IPS-11a (cell line): ENCODE data around the gene CDK11B.
A peak's percentile ranks its signal among the peaks of the same experiment; 100 is the strongest.

Experiments used
- H3K4me3 ChIP-seq: one replicate; pipeline ENCODE4 v1.5.1; 2013; ENCODE audit warnings: low read depth, low read length, control low read depth

The CDK11B gene

DNA sequence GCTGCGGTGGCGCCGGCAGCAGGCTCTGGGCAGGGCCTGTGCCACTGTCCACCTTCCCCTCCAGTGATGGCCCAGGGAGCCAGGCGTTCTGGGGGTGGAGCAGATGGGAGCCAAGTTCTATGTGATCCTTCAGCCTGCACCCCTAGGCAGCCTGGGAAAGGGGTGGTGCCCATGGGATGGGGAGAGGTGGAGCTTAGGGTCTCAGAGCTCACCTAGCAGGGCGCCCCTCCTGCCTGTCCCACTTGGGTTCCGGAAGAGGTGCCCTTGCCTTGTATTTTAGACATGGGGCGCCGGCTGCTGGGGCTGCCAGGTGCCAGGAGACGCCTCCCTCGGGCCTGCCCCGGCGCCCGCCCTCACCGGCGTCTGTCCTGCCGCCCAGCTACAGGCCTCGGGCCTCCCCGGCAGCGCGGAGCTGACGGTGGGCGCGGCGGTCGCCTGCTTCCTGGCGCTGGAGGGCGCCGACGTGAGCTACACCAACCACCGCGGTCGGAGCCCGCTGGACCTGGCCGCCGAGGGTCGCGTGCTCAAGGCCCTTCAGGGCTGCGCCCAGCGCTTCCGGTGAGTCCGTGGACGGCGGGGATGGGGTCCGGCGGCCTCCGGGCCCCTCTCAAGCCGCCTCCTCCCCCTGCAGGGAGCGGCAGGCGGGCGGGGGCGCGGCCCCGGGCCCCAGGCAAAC is 29.9 kb downstream of the CDK11B start:
- H3K4me3 ChIP-seq = peak overlapping the region; percentile 13

DNA sequence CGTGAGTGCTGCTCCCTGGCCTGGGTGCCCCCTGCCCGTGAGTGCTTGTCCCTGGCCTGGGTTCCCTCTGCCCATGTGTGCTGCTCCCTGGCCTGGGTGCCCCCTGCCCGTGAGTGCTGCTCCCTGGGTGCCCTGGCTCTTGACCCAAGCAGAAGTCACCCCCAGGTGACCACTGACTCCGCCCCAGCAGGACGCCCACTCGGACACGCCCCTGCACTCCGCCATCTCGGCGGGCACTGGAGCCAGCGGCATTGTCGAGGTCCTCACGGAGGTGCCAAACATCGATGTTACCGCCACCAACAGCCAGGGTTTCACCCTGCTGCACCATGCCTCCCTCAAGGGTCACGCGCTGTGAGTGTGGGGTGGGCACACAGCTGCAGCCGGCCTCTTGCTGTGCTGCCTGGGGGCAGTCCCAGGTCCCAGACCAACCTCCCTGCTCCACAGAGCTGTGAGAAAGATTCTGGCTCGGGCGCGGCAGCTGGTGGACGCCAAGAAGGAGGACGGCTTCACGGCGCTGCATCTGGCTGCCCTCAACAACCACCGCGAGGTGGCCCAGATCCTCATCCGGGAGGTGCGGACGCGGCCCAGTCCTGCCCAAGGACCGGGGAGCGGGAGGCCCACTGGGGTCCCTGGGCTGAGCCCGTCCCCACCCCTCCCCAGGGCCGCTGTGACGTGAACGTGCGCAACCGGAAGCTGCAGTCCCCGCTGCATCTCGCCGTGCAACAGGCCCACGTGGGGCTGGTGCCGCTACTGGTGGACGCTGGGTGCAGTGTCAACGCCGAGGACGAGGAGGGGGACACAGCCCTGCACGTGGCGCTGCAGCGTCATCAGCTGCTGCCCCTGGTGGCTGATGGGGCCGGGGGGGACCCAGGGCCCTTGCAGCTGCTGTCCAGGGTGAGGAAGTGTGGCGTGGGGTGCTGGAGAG is 30.7 kb downstream of the CDK11B start:
- no peak overlapping the region for H3K4me3 ChIP-seq

DNA sequence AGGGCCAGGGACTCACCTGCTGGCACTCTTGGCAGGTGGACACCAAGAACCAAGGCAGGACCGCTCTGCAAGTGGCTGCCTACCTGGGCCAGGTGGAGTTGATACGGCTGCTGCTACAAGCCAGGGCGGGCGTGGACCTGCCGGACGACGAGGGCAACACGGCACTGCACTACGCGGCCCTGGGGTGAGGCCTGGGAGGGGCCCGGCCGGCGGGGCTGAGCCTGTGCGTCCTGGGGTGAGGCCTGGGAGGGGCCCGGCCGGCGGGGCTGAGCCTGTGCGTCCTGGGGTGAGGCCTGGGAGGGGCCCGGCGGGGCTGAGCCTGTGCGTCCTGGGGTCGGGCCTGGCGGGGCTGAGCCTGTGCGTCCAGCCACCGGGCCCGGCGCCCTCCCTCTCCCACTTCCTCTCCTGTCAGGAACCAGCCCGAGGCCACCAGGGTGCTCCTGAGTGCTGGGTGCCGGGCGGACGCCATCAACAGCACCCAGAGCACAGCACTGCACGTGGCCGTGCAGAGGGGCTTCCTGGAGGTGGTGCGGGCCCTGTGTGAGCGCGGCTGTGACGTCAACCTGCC is 31.5 kb downstream of the CDK11B start:
- H3K4me3 ChIP-seq = no peak overlapping the region

DNA sequence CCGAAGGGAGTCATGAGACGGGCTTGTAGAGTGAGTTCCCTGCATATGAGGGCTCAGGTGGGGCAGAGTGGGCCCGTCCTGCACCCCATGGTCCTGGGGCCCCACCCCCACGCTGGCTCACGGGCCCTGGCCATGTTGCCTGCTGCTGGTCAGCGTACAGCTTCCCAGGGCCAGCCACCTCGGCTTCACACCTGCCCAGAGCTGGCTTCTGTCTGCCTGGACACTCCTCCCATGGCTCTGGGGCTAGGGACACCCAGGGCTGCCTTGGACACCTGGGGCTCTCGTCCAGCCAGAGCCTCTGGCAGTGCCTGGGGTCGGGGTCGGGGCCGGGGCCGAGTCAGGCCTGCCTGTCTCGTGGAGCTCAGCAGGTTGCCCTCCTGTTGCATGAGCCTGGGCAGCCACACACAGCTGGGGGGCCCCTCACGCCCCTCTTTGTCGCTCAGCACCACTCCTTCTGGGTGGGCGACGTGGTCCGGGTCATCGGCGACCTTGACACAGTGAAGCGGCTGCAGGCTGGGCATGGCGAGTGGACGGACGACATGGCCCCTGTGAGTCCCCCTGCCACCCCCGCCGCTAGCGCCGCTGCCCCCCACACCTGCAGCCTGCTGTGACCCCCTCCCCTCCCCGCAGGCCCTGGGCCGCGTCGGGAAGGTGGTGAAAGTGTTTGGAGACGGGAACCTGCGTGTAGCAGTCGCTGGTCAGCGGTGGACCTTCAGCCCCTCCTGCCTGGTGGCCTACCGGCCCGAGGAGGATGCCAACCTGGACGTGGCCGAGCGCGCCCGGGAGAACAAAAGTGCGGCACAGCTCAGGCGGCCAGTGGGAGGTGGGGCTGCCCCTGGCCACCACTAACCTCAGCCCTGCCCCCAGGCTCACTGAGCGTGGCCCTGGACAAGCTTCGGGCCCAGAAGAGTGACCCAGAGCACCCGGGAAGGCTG is 32.3 kb downstream of the CDK11B start:
- H3K4me3 ChIP-seq = no peak overlapping the region

DNA sequence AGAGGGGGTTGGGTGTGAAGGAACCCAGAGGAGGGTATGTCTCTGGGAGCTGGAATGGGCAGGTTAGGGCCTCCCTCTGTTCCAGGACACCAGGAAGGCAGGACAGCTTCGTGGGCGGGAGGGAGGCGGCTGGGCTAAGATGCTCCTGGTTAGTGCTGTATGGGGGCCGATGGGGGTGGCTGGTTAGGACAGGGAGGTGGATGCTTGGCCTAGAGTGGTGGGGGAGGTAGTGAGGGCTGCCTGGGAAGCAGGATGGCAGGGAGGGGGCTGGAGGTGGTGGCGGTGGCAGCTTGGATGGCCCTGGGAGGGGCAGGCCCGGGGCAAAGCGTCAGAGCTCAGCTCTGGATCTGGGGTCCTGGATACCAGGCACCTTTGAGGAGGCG is 33.0 kb downstream of the CDK11B start:
- no peak overlapping the region for H3K4me3 ChIP-seq

DNA sequence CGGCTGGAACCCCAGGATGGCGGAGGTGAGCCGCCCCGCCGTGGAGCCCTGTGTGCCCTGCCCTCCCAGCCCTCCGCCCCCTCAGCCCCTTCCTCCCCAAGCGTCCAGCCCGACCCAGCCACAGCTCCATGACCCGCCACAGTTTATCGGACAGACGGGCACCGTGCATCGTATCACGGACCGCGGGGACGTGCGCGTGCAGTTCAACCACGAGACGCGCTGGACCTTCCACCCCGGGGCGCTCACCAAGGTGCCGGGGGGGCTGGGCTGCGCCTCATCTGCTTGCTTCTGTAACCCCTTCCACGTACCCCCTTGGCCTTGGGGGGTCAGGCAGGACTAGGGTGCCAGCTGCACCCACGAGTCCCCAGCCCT is 33.4 kb downstream of the CDK11B start:
- no peak overlapping the region for H3K4me3 ChIP-seq

DNA sequence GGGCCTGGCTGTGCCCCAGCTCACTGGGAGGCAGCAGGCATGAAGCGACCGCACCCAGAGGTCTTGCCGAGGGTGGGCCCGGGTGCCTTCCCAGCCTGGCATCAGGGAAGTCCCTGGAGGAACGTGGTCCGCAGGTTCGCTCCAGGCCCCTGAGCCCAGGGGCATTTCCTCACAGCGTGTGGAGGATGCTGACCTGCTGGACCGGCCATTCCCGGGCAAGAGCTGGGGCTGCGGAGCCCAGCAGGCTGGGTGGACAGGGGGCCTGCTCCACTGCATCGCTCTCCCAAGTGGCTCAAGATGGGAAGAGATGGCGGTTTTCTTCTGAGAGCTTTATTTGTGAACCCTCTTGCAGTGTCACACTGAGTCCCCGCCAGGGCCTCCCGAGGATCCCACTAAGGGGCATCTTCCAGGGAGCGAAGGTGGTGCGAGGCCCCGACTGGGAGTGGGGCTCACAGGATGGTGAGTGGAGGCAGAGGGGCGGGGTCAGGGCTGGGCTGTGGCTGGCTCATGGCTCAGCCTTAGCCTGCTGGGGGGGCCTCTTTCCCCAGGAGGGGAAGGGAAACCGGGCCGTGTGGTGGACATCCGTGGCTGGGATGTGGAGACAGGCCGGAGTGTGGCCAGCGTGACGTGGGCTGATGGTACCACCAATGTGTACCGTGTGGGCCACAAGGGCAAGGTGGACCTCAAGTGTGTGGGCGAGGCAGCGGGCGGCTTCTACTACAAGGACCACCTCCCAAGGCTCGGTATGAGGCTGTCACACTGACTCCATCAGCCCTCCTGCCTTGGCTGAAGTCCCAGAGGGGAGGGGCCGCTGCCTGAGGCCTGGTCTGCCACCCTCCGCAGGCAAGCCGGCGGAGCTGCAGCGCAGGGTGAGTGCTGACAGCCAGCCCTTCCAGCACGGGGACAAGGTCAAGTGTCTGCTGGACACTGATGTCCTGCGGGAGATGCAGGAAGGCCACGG is 34.1 kb downstream of the CDK11B start:
- H3K4me3 ChIP-seq = no peak overlapping the region

DNA sequence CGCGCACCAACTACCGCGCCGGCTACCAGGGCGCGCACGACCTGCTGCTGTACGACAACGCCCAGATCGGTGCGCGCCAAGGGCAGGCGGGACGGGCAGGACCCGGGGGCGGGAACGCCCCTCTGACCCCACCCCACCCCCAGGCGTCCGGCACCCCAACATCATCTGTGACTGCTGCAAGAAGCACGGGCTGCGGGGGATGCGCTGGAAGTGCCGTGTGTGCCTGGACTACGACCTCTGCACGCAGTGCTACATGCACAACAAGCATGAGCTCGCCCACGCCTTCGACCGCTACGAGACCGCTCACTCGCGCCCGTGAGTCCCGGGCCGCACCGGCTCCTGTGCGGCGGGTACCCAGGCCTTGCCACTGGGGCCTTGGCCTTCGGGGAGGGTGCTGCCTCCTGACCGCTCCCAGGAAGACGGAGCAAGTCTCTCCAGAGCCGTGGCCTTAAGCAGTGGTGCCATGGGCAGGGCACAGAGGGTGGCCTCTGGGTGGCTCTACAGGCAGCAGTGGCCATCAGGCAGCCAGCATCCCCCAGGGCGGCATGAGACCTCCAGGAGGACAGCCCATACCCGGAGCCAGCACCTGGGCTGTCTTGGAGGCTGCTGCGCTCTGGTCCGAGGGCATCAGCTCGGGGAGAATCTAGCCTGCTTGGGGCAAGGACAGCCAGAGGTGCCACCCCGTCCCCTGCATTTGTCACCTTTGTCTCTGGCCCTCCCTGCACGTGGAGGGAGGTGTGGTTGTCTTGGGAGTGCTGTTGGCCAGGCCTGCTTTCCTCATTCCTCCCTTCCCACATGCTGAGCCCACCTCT is 35.0 kb downstream of the CDK11B start:
- no peak overlapping the region for H3K4me3 ChIP-seq

DNA sequence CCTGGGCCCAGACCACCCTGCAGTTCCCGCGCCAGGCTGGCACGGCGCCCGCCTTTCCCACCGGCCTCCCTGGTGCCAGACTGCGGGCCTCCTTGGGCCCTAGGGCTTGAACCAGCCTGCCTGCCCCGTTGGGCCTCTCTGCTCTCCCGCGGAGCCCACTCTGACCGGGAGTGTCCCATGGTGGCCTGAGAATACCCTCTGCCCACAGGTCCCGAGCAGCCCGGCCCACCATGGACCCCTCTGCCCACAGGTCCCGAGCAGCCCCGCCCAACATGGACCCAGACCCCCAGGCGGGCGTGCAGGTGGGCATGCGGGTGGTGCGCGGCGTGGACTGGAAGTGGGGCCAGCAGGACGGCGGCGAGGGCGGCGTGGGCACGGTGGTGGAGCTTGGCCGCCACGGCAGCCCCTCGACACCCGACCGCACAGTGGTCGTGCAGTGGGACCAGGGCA is 35.6 kb downstream of the CDK11B start:
- H3K4me3 ChIP-seq = no peak overlapping the region

DNA sequence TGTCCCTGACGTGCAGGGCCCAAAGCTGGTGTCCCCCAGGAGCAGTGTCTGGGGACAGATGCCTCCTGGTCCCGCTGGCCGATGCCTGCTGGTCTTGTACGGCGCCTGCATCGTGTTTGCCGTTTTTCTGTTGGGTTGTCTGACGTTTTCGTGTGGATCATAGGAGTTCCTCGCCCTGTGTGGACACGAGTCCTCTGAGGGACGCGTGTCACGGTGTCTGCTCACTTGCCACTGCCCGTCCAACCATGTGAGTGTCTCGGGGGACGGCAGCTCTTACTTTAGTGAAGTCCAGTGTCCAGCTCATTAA is 36.1 kb downstream of the CDK11B start:
- no peak overlapping the region for H3K4me3 ChIP-seq

DNA sequence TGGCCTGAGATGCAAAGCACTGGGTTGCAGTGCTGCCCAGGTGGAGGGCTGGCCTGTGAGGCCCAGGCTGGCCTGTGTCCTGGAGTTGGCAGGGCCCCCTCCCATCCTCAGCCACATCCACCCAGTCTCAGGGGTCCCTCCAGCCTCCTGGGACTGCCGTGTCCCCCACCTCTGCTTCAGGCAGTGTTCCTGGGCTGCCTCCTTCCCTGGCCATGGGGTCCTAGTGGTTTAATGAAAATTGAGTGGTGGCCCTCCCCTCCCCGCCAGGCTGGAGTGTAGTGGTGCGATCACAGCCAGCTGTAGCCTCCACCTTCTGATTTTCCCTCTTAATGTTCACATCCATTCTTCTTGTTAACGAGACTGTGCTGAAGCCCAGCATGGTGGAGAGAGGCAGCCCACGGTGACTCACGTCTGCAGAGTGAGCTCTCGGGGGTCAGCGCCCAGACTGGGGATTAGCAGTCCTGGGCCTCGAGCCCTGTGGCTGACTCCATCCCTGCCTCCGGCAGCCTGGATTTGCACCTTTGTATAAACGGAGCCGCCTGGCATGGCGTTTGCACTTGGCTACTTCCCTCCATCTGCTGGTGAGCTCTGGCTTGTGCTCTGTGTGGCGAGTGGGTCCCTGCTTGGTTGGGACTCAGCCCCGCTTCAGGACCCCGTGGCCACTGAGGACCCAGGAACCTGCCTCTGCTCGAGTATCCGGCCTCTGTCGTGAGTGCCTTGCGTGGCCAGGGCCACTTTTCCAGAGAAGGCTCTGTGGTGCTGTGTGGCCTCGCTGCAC is 36.6 kb downstream of the CDK11B start:
- H3K4me3 ChIP-seq = no peak overlapping the region

DNA sequence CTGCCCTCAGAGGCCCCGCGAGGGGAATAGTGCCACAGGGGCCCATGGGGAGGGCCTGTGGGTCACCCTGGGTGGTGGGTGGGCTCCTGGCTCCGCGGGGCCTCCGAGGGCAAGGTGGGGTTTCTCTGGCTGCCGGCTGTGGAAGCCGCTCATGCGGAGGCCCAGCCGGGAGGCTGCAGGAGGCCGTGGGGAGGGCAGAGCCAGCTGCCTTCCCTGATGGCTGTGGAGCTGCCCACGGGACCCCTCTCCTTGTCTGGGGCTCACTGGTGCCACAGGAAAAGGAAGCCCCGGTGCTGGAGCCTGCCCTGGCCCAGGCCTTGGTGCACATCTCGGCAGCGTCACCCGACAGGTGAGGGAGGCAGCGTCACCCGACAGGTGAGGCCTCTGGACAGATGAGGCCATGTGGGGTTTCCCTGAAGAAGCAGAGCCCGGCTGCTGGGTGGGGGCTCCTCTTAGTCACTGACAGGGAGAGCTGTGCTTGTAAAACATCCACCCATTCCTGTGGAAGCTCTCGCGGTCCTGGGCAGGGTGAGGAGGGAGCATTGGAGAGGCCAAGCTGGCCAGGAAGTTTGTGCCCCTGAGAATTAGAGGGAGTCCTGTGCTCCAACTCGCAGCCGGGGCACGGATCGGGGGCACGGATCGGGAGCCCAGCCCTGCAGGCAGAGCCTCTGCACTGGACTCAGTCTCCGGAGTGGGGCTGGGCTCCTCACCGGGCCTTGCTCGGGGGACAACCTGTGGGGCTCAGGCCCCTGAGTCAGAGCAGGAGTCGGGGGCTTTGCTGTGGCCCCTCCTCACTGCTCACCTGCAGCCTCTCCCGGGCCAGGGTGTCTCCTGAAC is 37.4 kb downstream of the CDK11B start:
- no peak overlapping the region for H3K4me3 ChIP-seq

DNA sequence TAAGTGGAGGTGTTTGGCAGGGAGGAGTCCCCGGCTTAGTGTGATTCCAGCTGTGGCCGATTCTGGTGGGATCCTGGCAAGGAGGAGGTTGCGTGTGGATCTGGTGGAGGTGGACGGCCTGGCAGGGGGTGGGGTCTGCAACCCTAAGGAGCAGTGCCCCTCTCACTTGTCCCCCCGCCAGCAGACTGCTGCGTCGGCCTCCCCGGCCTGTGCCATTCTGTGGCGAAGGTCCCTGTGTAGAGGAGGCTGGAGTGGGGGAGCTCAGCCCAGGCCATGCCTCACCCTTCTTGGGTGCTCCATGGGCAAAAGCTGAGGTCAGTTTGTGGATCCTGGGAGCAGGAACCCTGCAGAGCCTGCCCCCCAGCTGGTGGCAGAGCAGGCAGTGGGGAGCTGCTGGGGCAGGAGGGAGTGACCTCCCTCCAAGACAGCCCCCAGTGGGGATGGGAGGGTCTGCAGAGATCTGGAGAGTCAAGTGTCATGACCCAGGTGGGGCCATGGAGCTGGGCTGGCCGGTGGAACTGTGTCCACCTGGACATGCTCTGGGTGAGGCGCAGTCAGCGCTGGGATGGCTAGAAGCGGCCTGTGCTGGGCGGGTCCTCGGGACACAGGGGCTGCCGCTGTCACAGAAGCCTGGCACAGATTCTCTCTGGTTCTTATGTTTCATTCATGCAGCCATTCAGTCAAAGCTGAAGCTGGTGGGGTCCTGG is 38.2 kb downstream of the CDK11B start:
- H3K4me3 ChIP-seq = no peak overlapping the region

DNA sequence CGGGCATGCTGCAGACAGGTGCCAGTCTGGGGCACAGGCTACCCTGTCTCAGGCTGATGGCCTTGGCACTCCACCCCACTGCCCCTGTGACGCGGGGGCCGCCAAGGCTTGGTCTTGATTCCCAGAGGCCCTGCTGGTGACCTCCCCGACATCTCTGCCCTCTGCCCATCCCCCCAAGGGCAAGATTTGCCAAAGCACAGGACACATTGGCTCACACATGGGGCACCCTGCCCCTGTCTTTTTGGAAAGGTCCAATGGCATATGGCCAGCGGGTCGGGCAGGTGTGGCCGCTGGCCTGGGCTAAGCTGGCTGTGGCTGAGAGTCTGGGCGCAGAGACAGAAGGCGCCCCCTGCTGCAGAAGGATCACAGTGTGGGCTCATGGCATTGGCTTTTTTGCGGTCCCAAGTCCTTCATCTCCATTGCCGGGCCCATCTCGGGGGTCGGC is 38.9 kb downstream of the CDK11B start:
- H3K4me3 ChIP-seq = no peak overlapping the region

DNA sequence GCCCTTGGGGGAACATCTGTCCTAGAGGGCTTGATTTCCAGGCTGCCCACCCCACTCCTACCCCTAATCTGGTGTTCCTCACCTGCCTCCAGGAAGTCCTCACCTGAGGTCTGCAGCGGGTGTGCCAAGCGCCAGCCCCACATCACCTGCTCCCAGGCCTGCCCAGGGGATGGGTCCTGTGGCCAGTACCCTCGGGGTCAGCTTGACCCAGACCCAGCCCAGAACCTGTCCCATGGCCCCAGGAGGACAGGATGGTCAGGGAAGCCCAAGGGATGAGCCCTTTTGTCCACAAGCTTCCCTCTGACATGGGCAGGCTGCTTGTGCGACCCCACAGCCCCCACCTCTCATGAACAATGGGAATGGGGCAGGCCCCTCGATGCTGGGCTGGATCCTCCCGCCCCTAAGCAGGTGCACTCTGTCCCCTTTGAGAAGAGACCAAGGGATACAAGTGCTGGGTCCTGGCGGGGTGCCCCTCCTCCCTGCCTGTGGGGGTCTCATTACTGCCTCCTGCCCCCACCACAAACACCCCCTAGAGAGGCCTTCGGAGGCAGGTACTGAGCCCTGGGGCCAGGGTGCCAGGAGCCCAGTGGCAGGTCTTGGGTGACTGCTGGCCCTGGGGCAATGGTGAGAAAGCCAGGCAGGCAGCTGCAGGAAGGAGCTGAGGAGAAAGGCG is 40.3 kb downstream of the CDK11B start:
- H3K4me3 ChIP-seq = no peak overlapping the region

DNA sequence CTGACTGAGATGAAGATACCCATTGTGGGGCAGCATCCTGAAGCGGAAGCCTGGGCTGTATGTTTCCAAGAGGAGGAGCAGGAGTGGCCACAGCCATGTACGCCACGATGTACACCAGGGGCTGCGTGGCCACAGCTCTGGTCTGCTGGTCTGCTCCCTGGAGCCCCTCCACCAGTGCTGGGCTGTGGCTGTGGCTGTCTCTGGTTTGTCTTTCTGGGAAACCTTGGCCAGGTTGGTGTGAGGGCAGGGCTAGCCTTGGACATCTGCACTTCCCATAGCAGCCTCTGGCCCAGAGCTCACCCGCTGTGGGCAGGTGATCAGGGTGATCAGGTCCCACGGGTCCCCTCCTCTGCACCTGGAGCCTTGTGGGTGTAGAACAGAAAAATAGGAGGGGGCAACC is 40.9 kb downstream of the CDK11B start:
- H3K4me3 ChIP-seq = no peak overlapping the region
